Measurements from ENCODE around the gene OR56A1.
"Not testable (repeated sequence)": the region's sequence is repeated elsewhere in the genome, so short reads cannot be mapped to it uniquely, and the experiment has no call there.

OR56A1 gene

GRCh38 chr11:6030708-6031405 lies at the start of gene OR56A1:
Gene OR56A1, minus strand, starts transcription at chr11:6030758. Its CDS starts 3,066 bp downstream, at chr11:6027692.
- no peak for DNase-seq (ENCODE audit: low read depth in 3 of 3)

- DNase-seq (ENCODE audit: low read depth in 3 of 3): no peak
Measured at GRCh38 chr11:6079463-6079862, 48.9 kb upstream of the OR56A1 start.

GRCh38 chr11:6077723-6078122 lies 47.2 kb upstream of the OR56A1 start:
- no peak for DNase-seq (ENCODE audit: low read depth in 3 of 3)

- DNase-seq (ENCODE audit: low read depth in 3 of 3): not testable (repeated sequence)
Measured at GRCh38 chr11:6076443-6076842, 45.9 kb upstream of the OR56A1 start.

- DNase-seq (ENCODE audit: low read depth in 3 of 3): no peak
Measured at GRCh38 chr11:6067502-6067901, 36.9 kb upstream of the OR56A1 start.

- DNase-seq (ENCODE audit: low read depth in 3 of 3): no peak
Measured at GRCh38 chr11:6062691-6063358, 32.3 kb upstream of the OR56A1 start.

GRCh38 chr11:6061475-6061874 lies 30.9 kb upstream of the OR56A1 start:
- DNase-seq (ENCODE audit: low read depth in 3 of 3): no peak

- DNase-seq (ENCODE audit: low read depth in 3 of 3): no peak
Measured at GRCh38 chr11:6057452-6057851, 26.9 kb upstream of the OR56A1 start.

- DNase-seq (ENCODE audit: low read depth in 3 of 3): no peak
Measured at GRCh38 chr11:6055569-6055968, 25.0 kb upstream of the OR56A1 start.

- no peak for DNase-seq (ENCODE audit: low read depth in 3 of 3)
Measured at GRCh38 chr11:6052374-6052773, 21.8 kb upstream of the OR56A1 start.

GRCh38 chr11:6040874-6041273 lies 10.3 kb upstream of the OR56A1 start:
- DNase-seq (ENCODE audit: low read depth in 3 of 3): no peak

- DNase-seq (ENCODE audit: low read depth in 3 of 3): no peak
Measured at GRCh38 chr11:6027501-6027900, 3.1 kb downstream of the OR56A1 start.

- DNase-seq (ENCODE audit: low read depth in 3 of 3): no peak
Measured at GRCh38 chr11:6025056-6025455, 5.5 kb downstream of the OR56A1 start.

GRCh38 chr11:6022956-6023355 lies 7.6 kb downstream of the OR56A1 start:
- DNase-seq (ENCODE audit: low read depth in 3 of 3): no peak

GRCh38 chr11:6013042-6013441 lies 17.5 kb downstream of the OR56A1 start:
- DNase-seq (ENCODE audit: low read depth in 3 of 3): no peak

- no peak for DNase-seq (ENCODE audit: low read depth in 3 of 3)
Measured at GRCh38 chr11:6012035-6012668, 18.4 kb downstream of the OR56A1 start.

GRCh38 chr11:6006846-6007245 lies 23.7 kb downstream of the OR56A1 start, which contains the start of gene OR56A4:
Gene OR56A4, minus strand, starts transcription at chr11:6006946. Its CDS starts 3,954 bp downstream, at chr11:6002992.
- no peak for DNase-seq (ENCODE audit: low read depth in 3 of 3)

GRCh38 chr11:6006395-6006794 lies 24.2 kb downstream of the OR56A1 start:
- no peak for DNase-seq (ENCODE audit: low read depth in 3 of 3)

- no peak for DNase-seq (ENCODE audit: low read depth in 3 of 3)
Measured at GRCh38 chr11:6002202-6002699, 28.3 kb downstream of the OR56A1 start.

- no peak for DNase-seq (ENCODE audit: low read depth in 3 of 3)
Measured at GRCh38 chr11:5994791-5995190, 35.8 kb downstream of the OR56A1 start.

- DNase-seq (ENCODE audit: low read depth in 3 of 3): no peak
Measured at GRCh38 chr11:5992604-5993251, 37.8 kb downstream of the OR56A1 start.

- DNase-seq (ENCODE audit: low read depth in 3 of 3): no peak
Measured at GRCh38 chr11:5992150-5992549, 38.4 kb downstream of the OR56A1 start.
